Prostate gland (tissue), 2 donors: Measurements from ENCODE around the gene CELSR3. TPM values are rescaled to one million over a fixed set of nuclear protein-coding genes. Genes with fewer than 3 reads are reported as not detected.

Experiments
- DNase-seq: peaks from one replicate; pipeline ENCODE4 v3.0.0-alpha.2; 2019; ENCODE audit warnings: low spot score
- H3K27ac ChIP-seq, 2 donors: fragments of 200-600 bp; sonication (generic); 2 replicates each; pipeline ENCODE4 v1.5.1; 2017 to 2019
- H3K27me3 ChIP-seq: fragments of 200-600 bp; sonication (generic); replicated peaks from 2 replicates; pipeline ENCODE4 v1.5.1; 2019; ENCODE audit not compliant: insufficient read depth
- H3K36me3 ChIP-seq, 2 donors: fragments of 200-600 bp; sonication (generic); 1 replicate in 1 of 2; 2 replicates in 1 of 2; pipeline versions ENCODE4 v1.5.1 to v1.8.1; 2017 to 2019
- H3K4me1 ChIP-seq: fragments of 200-600 bp; sonication (generic); replicated peaks from 2 replicates; pipeline ENCODE4 v1.5.1; 2019
- H3K4me3 ChIP-seq, 2 donors: fragments of 200-600 bp; sonication (generic); 2 replicates each; pipeline ENCODE4 v1.5.1; 2017 to 2019
- H3K9me3 ChIP-seq: fragments of 200-600 bp; sonication (generic); 2 replicates; pipeline ENCODE4 v1.5.1; 2017
- POLR2A ChIP-seq: fragments of 450-650 bp; IDR thresholded peaks from one replicate; pipeline ENCODE4 v1.6.1; 2016; ENCODE audit warnings: antibody characterized with exemption, mild to moderate bottlenecking
- POLR2AphosphoS5 ChIP-seq: sonication (generic); formaldehyde crosslinking; IDR thresholded peaks from one replicate; pipeline ENCODE4 v1.6.1; 2017; ENCODE audit warnings: antibody characterized with exemption
- WGBS: methylation state at CpG from one replicate; pipeline ENCODE4 v1.1.5; 2018; 5-methylcytosine and 5-hydroxymethylcytosine counted together
- intact Hi-C: fragments of 100-400 bp; cut with DNase I; formaldehyde crosslinking; loops from one replicate; pipeline ENCODE4 v1.14.2; 2022
- total RNA-seq, 2 donors: library from RNA; depleted of rRNA; stranded (reverse); fragments of >200 nt; gene quantifications; one replicate each; pipeline ENCODE4 v1.1.0, GENCODE V29; 2016
- TF ChIP-seq, protein P1 (sequence below), 4 experiments: fragments of 200-600 bp in 2 of 4; fragments of 450-650 bp in 2 of 4; sonication (generic) in 2 of 4; IDR thresholded peaks; 1 replicate in 3 of 4; 2 replicates in 1 of 4; pipeline ENCODE4 v1.5.1; 2016 to 2019; ENCODE audit warnings: antibody characterized with exemption in 4 of 4, mild to moderate bottlenecking in 2 of 4, moderate library complexity in 2 of 4

CELSR3 gene
- total RNA-seq, 2 donors from 2014 or later, result 0.41 to 6.4 TPM

DNA sequence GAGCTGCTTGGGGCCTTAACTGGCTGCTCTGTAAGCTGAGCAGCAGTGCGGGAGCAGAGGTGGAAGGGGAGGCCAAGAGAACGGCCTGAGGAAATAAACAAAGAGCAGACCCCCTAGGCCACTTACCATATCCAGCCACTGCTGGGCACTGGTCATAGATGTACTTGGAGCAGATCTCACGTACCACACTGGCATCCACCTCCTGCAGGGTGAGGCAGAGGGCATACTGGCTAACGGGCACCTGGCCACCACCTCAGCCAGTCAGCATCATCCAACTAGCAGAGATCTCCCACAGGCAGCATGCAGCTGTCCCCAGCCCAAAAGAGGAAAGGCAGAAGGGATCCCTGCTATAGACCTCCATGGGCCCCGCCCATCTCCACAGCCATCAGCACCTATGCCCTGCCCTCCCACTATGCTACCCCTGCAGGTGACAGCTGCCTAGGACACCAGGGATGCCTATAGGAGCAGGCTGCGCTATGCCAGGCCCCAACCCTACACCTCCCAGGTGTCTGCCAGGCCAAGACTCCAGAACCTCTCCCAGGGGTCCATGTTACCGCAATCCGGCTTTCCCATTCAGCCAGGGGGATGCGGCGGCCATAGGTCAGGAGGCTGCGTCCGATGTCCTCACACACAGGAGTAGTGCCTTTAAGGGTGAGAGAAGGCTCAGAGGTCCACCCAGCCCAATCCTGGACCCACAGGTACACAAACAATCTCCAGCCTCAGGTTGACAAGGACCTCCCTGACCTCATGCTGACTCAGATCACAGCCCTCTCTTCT, 63.0 kb downstream of the CELSR3 start:
- WGBS, result 73% methylated on average over 12 of the region's 12 CpGs
- no peak for DNase-seq
- Histone ChIP-seq H3K4me3 (no peak overlapping the region), H3K4me1 (peaks cover 27% of the 10 kb centered on the region), H3K27ac (peak overlapping the region; percentile 79 to 84), H3K36me3 (peaks cover 17 to 35% of the 10 kb centered on the region in 2 donors), H3K27me3 (no peaks in the 10 kb centered on the region), H3K9me3 (no peaks in the 10 kb centered on the region)
- TF ChIP-seq POLR2A, result no peak
- TF ChIP-seq, protein P1, sequence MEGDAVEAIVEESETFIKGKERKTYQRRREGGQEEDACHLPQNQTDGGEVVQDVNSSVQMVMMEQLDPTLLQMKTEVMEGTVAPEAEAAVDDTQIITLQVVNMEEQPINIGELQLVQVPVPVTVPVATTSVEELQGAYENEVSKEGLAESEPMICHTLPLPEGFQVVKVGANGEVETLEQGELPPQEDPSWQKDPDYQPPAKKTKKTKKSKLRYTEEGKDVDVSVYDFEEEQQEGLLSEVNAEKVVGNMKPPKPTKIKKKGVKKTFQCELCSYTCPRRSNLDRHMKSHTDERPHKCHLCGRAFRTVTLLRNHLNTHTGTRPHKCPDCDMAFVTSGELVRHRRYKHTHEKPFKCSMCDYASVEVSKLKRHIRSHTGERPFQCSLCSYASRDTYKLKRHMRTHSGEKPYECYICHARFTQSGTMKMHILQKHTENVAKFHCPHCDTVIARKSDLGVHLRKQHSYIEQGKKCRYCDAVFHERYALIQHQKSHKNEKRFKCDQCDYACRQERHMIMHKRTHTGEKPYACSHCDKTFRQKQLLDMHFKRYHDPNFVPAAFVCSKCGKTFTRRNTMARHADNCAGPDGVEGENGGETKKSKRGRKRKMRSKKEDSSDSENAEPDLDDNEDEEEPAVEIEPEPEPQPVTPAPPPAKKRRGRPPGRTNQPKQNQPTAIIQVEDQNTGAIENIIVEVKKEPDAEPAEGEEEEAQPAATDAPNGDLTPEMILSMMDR (IDR thresholded peaks at IDR 0.05), result no peak
- TF ChIP-seq POLR2AphosphoS5, result no peak
- intact Hi-C loops, result loop anchor here (5.0 kb wide), 2 partner anchors 42 to 132 kb away; partner anchors contain the start of gene PFKFB4

DNA sequence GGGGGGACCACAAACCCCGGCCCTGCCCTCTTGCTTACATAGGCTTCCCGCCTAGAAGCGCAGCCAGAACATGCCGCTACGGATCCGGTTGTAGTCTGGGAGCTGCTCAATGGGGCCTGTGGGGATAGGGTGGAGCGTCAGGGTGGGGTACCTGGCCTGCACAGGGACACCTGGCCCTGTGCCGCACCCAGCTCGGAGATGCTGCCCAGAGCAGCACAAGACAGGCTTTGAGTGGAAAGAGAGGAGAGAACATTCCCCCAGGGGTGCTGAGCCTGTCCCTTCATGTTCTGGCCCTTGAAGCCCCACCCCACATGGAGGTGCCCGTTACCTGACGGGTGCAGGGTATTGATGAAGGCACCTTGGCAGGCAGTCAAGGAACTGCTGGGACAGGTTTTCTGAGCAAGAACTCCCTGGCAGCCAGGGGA, 63.6 kb downstream of the CELSR3 start:
- DNase-seq, result peak; percentile 98
- peak; percentile 86 for TF ChIP-seq POLR2AphosphoS5
- no peak for TF ChIP-seq POLR2A
- TF ChIP-seq, protein P1 (IDR thresholded peaks at IDR 0.05), result peak in 2 of 4 experiments; percentile 26 to 28
- Histone ChIP-seq H3K4me1 (peaks cover 27% of the 10 kb centered on the region), H3K36me3 (peaks cover 11 to 29% of the 10 kb centered on the region in 2 donors), H3K4me3 (no peak overlapping the region), H3K9me3 (no peaks in the 10 kb centered on the region), H3K27me3 (no peaks in the 10 kb centered on the region), H3K27ac (peak overlapping the region; percentile 79 to 84)
- intact Hi-C loops, result loop anchor here (5.0 kb wide), 2 partner anchors 42 to 132 kb away; partner anchors contain the start of gene PFKFB4
- 22% methylated on average over 11 of the region's 11 CpGs for WGBS

DNA sequence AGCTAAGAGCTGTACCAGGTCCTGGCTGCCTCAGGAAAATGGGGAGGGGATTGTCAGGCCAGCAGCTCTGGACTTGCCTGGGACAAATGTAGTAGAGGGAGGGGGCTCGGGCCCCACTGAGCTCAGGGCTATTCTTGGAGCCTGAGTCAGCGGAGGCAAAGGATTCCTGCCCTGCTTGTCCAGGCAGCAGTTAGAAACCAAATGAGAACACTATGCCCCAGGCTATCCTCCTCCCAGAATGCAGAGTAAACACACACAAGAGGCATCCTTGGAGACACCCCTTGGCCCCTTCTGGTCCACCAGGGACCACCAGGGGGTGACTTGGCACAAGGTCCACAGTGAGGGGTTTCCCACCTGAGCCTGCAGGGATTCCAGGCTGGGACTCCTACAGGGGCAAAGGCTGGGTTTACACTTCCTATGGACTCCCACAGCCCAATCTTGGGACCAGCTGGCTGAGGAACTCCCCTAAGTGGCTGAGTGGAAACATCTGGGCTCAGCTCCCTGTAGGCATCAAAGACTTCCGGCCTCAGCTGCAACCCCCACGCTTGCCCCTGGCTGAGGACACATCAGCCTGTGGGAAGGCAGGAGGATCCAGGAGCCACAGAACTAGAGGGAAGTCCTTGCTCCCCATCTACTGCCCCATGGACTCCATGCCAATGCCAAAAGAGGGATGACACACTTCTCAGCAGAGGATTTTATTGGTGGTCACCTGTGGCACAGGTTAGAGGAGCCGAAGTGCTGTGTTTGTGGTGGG, 64.2 kb downstream of the CELSR3 start:
- peaks cover 27% of the 10 kb centered on the region for H3K4me1 ChIP-seq
- peak; percentile 93 for DNase-seq

DNA sequence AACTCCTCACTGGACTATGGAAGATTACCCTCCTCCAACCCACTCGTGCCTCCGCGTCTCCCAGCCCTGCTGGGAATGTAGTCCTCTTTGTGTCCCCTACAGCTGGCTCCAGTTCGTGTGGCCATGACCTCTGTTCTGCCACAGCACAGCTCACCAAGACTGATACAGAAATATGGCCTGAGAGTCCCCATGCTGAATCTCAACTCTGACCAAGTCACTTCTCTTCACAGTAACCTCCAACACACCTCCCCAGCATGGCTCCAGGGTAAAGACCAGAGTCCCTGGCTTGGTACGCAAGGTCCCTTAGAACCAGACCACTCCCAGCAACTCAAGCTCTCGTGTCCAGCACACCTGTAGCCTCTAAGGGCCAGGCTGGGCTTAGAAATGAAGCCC, 65.3 kb downstream of the CELSR3 start:
- Histone ChIP-seq H3K4me3 (no peak overlapping the region), H3K4me1 (peaks cover 27% of the 10 kb centered on the region), H3K9me3 (no peaks in the 10 kb centered on the region), H3K27me3 (no peaks in the 10 kb centered on the region), H3K27ac (peak overlapping the region; percentile 79 to 84), H3K36me3 (peaks cover 0 to 16% of the 10 kb centered on the region in 2 donors)
- no peak for DNase-seq
- whole genome bisulfite sequencing, result 80% methylated on average over 6 of the region's 6 CpGs
- intact Hi-C loops, result loop anchor here (5.0 kb wide), 2 partner anchors 40 to 130 kb away; partner anchors contain the start of gene PFKFB4
- TF ChIP-seq POLR2AphosphoS5 (no peak), POLR2A (no peak)
- TF ChIP-seq, protein P1 (IDR thresholded peaks at IDR 0.05), result no peak

More for the DNA sequence above, 64.2 kb downstream of the CELSR3 start:
- 14% methylated on average over 5 of the region's 5 CpGs for whole genome bisulfite sequencing
- intact Hi-C loops, result loop anchor here (5.0 kb wide), 2 partner anchors 41 to 131 kb away; partner anchors contain the start of gene PFKFB4
- TF ChIP-seq POLR2A, result peak; percentile 40
- TF ChIP-seq, protein P1 (IDR thresholded peaks at IDR 0.05), result no peak
- TF ChIP-seq POLR2AphosphoS5, result peak; percentile 80
- no peak overlapping the region for H3K4me3 ChIP-seq
- no peaks in the 10 kb centered on the region for H3K27me3 ChIP-seq
- H3K27ac ChIP-seq, result peak overlapping the region; percentile 79 to 84
- no peaks in the 10 kb centered on the region for H3K9me3 ChIP-seq
- peaks cover 5 to 24% of the 10 kb centered on the region in 2 donors for H3K36me3 ChIP-seq
